Esophagus muscularis mucosa (tissue), 4 donors: Measurements from ENCODE around the gene SFXN4.

Experiments used
- CTCF ChIP-seq, 3 experiments: fragments of 200-600 bp in 2 of 3; fragments of 450-650 bp in 1 of 3; sonication (generic) in 2 of 3; IDR thresholded peaks; one replicate each; pipeline ENCODE4 v1.5.1; 2017 to 2019; ENCODE audit warnings: antibody characterized with exemption in 3 of 3, mild to moderate bottlenecking in 2 of 3, moderate library complexity in 1 of 3
- EP300 ChIP-seq: sonication (generic); formaldehyde crosslinking; IDR thresholded peaks from one replicate; pipeline ENCODE4 v1.6.1; 2017; ENCODE audit warnings: antibody characterized with exemption
- POLR2A ChIP-seq: fragments of 450-650 bp; IDR thresholded peaks from one replicate; pipeline ENCODE4 v1.6.1; 2017; ENCODE audit warnings: antibody characterized with exemption, moderate library complexity, mild to moderate bottlenecking, low read depth

- TF ChIP-seq POLR2A (no peak), CTCF (IDR thresholded peaks at IDR 0.05) (no peak), EP300 (no peak)
These were observed 45.1 kb downstream of the SFXN4 start for GRCh38 chr10:119120413-119120867.
